T-helper 2 cell treated with Interferon-gamma antibody and Interleukin-4, amounts not matched to agents 5 μg/mL and 100 μg/mL, for 36 hours (primary cell): ENCODE measurements around the gene NCR1.
A peak's percentile ranks its signal among the peaks of the same experiment; 100 is the strongest.
"Not testable (repeated sequence)": the region's sequence is repeated elsewhere in the genome, so short reads cannot be mapped to it uniquely, and the experiment has no call there.

Experiments used
- DNase-seq: peaks from one replicate; pipeline ENCODE4 v3.0.0; 2021; ENCODE audit warnings: low spot score
- H3K27ac Mint-ChIP-seq: one replicate; pipeline ENCODE4 v1.8.0; 2021; ENCODE audit warnings: mild to moderate bottlenecking, mixed read lengths
- H3K27me3 Mint-ChIP-seq: one replicate; pipeline ENCODE4 v1.8.0; 2021; ENCODE audit warnings: low read depth, mixed read lengths
- H3K36me3 Mint-ChIP-seq: one replicate; pipeline ENCODE4 v1.8.0; 2021; ENCODE audit warnings: low read depth, mixed read lengths
- H3K4me1 Mint-ChIP-seq: one replicate; pipeline ENCODE4 v1.8.0; 2021; ENCODE audit warnings: low read depth, mixed read lengths
- H3K4me3 Mint-ChIP-seq: one replicate; pipeline ENCODE4 v1.8.0; 2022; ENCODE audit warnings: mild to moderate bottlenecking, moderate library complexity, mixed read lengths
- H3K9me3 Mint-ChIP-seq: one replicate; pipeline ENCODE4 v1.8.0; 2021; ENCODE audit warnings: mixed read lengths

Gene NCR1

GRCh38 chr19:54905803-54906511 is at the start of gene NCR1:
Gene NCR1, plus strand, starts transcription at chr19:54906148. Its CDS starts 40 bp downstream, at chr19:54906188.
- Mint-ChIP-seq H3K27me3 (peaks cover 2% of the 10 kb centered on the region), H3K4me3 (no peak within 1 kb of the TSS), H3K36me3 (no peaks in the 10 kb centered on the region), H3K4me1 (no peaks in the 10 kb centered on the region), H3K9me3 (no peaks in the 10 kb centered on the region), H3K27ac (no peak within 1 kb of the TSS)
- no peak for DNase-seq

- H3K27ac Mint-ChIP-seq, H3K4me3 Mint-ChIP-seq, H3K27me3 Mint-ChIP-seq, H3K4me1 Mint-ChIP-seq, DNase-seq, H3K9me3 Mint-ChIP-seq, H3K36me3 Mint-ChIP-seq: not testable (repeated sequence)
These were observed 47.5 kb upstream of the NCR1 start for GRCh38 chr19:54858476-54858875.

DNA sequence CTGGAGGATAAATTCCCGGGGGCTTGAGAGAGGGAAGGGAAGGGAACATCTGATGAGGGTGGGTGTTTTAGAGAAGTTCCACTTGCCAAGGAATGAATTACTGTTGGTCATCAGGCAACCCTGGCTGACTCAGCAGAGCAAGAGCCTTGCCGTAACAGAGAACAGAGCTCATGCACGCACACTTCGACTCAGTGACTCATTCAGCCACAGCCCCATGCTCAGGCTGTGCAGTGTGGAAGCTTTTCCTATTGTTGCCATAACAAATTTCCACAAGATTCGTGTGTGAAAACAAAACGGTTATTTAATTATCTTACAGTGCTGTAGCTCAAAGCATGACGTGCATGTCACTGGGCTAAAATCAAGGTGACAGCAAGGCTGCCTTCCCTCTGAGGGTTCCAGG is 46.5 kb upstream of the NCR1 start:
- not testable (repeated sequence) for H3K27me3 Mint-ChIP-seq, H3K4me3 Mint-ChIP-seq, H3K4me1 Mint-ChIP-seq, H3K9me3 Mint-ChIP-seq, H3K36me3 Mint-ChIP-seq, H3K27ac Mint-ChIP-seq, DNase-seq

GRCh38 chr19:54863459-54863858 is 42.5 kb upstream of the NCR1 start:
- not testable (repeated sequence) for H3K27ac Mint-ChIP-seq, H3K4me1 Mint-ChIP-seq, H3K27me3 Mint-ChIP-seq

GRCh38 chr19:54871696-54872095 is 34.3 kb upstream of the NCR1 start:
- Mint-ChIP-seq H3K36me3 (no peaks in the 10 kb centered on the region), H3K4me3 (no peak overlapping the region), H3K27ac (no peak overlapping the region), H3K27me3 (peaks cover 2% of the 10 kb centered on the region), H3K4me1 (peaks cover 5% of the 10 kb centered on the region), H3K9me3 (no peaks in the 10 kb centered on the region)
- DNase-seq: no peak

More at GRCh38 chr19:54863459-54863858, 42.5 kb upstream of the NCR1 start:
- H3K36me3 Mint-ChIP-seq, H3K9me3 Mint-ChIP-seq, H3K4me3 Mint-ChIP-seq, DNase-seq: not testable (repeated sequence)

DNA sequence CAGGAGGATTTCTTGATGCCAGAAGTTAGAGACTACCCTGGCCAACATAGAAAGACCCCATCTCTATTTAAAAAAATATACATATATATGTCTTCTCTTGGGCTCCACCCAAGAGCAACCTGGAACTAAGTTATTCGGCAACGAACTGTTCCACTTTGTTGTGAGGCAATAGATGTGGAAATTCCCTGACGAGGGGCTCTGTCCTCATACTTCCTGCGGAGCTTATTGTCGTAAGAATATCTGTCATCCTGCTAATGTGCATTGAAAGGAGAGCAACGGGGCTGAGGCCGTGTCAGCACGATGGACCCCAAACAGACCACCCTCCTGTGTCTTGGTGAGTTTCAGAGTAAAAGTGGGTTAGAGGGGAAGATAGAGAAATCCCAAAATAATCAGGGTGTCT is 32.0 kb upstream of the NCR1 start, which contains the start of gene FCAR:
TSS of gene FCAR (plus strand) at position 246 of the 400 bp plus-strand sequence. CDS start at position 301, 55 bp downstream.
- Mint-ChIP-seq H3K27me3 (peaks cover 6% of the 10 kb centered on the region), H3K27ac (no peak within 1 kb of the TSS), H3K4me1 (peaks cover 5% of the 10 kb centered on the region), H3K36me3 (no peaks in the 10 kb centered on the region), H3K4me3 (no peak within 1 kb of the TSS), H3K9me3 (no peaks in the 10 kb centered on the region)
- no peak for DNase-seq

- Mint-ChIP-seq H3K4me3 (no peak overlapping the region), H3K27ac (no peak overlapping the region), H3K9me3 (no peaks in the 10 kb centered on the region), H3K36me3 (no peaks in the 10 kb centered on the region), H3K27me3 (peaks cover 10% of the 10 kb centered on the region), H3K4me1 (peaks cover 5% of the 10 kb centered on the region)
- no peak for DNase-seq
These were observed 30.4 kb upstream of the NCR1 start for GRCh38 chr19:54875506-54875905.

DNA sequence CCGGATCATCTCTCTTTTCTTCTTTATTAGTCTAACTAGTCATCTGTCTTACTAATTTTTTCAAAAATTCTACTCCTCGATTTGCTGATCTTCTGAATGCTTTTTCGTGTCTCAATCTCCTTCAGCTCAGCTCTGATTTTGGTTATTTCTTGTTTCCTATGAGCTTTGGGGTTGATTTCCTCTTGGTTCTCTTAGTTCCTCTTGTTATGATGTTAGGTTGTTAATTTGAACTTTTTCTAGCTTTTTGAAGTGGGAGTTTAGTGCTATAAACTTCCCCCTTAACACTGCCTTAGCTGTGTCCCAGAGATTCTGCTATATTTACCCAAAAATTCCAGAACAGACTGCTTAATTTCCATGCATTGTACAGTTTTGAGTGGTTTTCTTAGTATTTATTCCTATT is 28.5 kb upstream of the NCR1 start:
- Mint-ChIP-seq H3K36me3 (no peaks in the 10 kb centered on the region), H3K4me1 (peaks cover 7% of the 10 kb centered on the region), H3K9me3 (no peaks in the 10 kb centered on the region), H3K4me3 (no peak overlapping the region), H3K27ac (no peak overlapping the region), H3K27me3 (peaks cover 11% of the 10 kb centered on the region)
- no peak for DNase-seq

GRCh38 chr19:54881884-54882283 is 24.1 kb upstream of the NCR1 start:
- Mint-ChIP-seq H3K27ac (no peak overlapping the region), H3K27me3 (peaks cover 11% of the 10 kb centered on the region), H3K36me3 (no peaks in the 10 kb centered on the region), H3K4me3 (no peak overlapping the region), H3K9me3 (no peaks in the 10 kb centered on the region), H3K4me1 (peaks cover 7% of the 10 kb centered on the region)
- DNase-seq: no peak

GRCh38 chr19:54882758-54883157 is 23.2 kb upstream of the NCR1 start:
- H3K4me3 Mint-ChIP-seq: peak overlapping the region; percentile 61
- H3K27me3 Mint-ChIP-seq: peaks cover 8% of the 10 kb centered on the region
- no peak overlapping the region for H3K27ac Mint-ChIP-seq

DNA sequence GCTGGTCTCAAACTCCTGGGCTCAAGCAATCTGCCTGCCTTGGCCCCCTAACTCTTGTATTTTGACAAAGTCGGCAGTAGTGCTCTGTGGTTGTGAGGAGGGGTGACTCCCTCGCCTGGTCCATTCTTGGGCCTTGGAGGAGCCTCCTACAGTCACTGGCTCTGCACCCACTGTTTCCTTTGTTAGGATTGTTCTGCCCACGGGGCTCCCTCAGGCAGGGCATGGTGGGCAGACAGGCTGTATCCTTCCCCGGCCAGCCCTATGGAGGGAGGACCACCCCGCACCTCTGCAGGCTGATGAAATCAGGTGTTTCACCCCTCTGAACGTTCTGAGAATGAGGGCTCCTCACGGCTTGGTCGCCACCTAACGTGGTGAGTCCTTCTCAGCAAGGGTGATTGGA is 22.7 kb upstream of the NCR1 start:
- no peak for DNase-seq
- H3K36me3 Mint-ChIP-seq: no peaks in the 10 kb centered on the region
- H3K27ac Mint-ChIP-seq: no peak overlapping the region
- peaks cover 8% of the 10 kb centered on the region for H3K27me3 Mint-ChIP-seq
- peaks cover 7% of the 10 kb centered on the region for H3K4me1 Mint-ChIP-seq
- no peak overlapping the region for H3K4me3 Mint-ChIP-seq
- no peaks in the 10 kb centered on the region for H3K9me3 Mint-ChIP-seq

More at GRCh38 chr19:54882758-54883157, 23.2 kb upstream of the NCR1 start:
- DNase-seq: no peak
- Mint-ChIP-seq H3K9me3 (no peaks in the 10 kb centered on the region), H3K4me1 (peaks cover 7% of the 10 kb centered on the region), H3K36me3 (no peaks in the 10 kb centered on the region)

GRCh38 chr19:54888239-54888638 is 17.7 kb upstream of the NCR1 start:
- H3K9me3 Mint-ChIP-seq: no peaks in the 10 kb centered on the region
- no peaks in the 10 kb centered on the region for H3K27me3 Mint-ChIP-seq
- H3K27ac Mint-ChIP-seq: no peak overlapping the region
- H3K4me1 Mint-ChIP-seq: no peaks in the 10 kb centered on the region
- no peak for DNase-seq
- no peak overlapping the region for H3K4me3 Mint-ChIP-seq
- no peaks in the 10 kb centered on the region for H3K36me3 Mint-ChIP-seq

DNA sequence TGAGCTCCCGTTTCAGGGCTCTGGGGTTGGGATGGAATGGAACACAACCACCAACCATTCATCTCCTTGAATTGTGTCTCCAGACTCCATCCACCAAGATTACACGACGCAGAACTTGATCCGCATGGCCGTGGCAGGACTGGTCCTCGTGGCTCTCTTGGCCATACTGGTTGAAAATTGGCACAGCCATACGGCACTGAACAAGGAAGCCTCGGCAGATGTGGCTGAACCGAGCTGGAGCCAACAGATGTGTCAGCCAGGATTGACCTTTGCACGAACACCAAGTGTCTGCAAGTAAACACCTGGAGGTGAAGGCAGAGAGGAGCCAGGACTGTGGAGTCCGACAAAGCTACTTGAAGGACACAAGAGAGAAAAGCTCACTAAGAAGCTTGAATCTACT is 16.4 kb upstream of the NCR1 start:
- no peak overlapping the region for H3K4me3 Mint-ChIP-seq
- no peaks in the 10 kb centered on the region for H3K27me3 Mint-ChIP-seq
- H3K9me3 Mint-ChIP-seq: no peaks in the 10 kb centered on the region
- H3K27ac Mint-ChIP-seq: no peak overlapping the region
- no peak for DNase-seq
- H3K36me3 Mint-ChIP-seq: no peaks in the 10 kb centered on the region
- no peaks in the 10 kb centered on the region for H3K4me1 Mint-ChIP-seq

DNA sequence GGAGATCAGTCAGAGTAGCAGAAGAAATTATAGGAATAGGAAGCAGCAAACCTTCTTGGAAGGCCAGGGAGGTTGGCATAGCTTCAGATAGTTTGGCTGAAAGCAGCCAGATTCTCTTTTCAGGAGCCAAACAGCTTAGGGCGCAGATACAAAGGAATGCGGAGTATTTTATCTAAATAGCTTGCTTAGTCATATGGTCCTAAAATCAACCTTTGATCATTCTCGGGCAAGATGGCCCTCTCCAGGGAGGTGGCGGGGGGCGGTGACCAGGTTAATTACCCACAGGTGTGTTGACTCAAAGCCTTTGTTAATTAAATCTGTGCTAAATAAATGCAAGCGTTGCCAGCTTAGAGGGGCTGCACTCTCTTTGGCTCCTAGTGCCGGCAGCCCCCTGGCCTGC is 12.5 kb upstream of the NCR1 start:
- Mint-ChIP-seq H3K27ac (no peak overlapping the region), H3K4me1 (no peaks in the 10 kb centered on the region), H3K27me3 (no peaks in the 10 kb centered on the region), H3K4me3 (no peak overlapping the region), H3K9me3 (no peaks in the 10 kb centered on the region), H3K36me3 (no peaks in the 10 kb centered on the region)
- no peak for DNase-seq

DNA sequence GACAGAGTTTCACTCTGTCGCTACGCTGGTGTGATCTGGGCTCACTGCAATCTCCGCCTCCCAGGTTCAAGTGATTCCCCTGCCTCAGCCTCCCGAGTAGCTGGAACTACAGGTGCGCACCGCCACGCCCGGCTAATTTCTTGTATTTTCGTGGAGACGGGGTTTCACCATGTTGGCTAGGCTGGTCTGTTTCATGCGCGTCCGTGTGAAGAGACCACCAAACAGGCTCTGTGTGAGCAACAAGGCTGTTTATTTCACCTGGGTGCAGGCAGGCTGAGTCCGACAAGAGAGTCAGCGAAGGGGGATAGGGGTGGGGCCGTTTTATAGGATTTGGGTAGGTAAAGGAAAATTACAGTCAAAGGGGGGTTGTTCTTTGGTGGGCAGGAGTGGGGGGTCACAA is 11.8 kb upstream of the NCR1 start:
- not testable (repeated sequence) for H3K4me3 Mint-ChIP-seq, H3K36me3 Mint-ChIP-seq, H3K9me3 Mint-ChIP-seq, H3K4me1 Mint-ChIP-seq, DNase-seq, H3K27me3 Mint-ChIP-seq, H3K27ac Mint-ChIP-seq
